DMS53 (cell line): ENCODE measurements around the gene FGD5.

Experiments
- DNase-seq: peaks from one replicate; lab custom pipeline; 2025; lab: John Stamatoyannopoulos, UW

The FGD5 gene

GRCh38 chr3:14980689-14981088 lies 161.9 kb downstream of the FGD5 start:
- DNase-seq, result no peak
